GM12878 (cell line): ENCODE measurements around the gene CAMTA1. TPM values are rescaled to one million over a fixed set of nuclear protein-coding genes. Genes with fewer than 3 reads are reported as not detected.

Experiments
- ATAC-seq: fragments of 200-7000 bp; cut with Tn5 transposase; 3 replicates; pipeline ENCODE4 v1.9.1; 2020; ENCODE audit warnings: mild to moderate bottlenecking, moderate library complexity
- BruUV-seq: library from RNA; stranded (reverse); fragments of 400-500 nt; replicated peaks from 2 replicates; lab custom pipeline; 2021; lab: Mats Ljungman, UMichigan
- CTCF ChIA-PET: fragments of 300-600 bp; sonication (Branson Sonifier 250); formaldehyde crosslinking; extraction: SDS; loops from one replicate; lab custom pipeline; 2021; ENCODE audit warnings: inconsistent platforms; lab: Yijun Ruan, JAX
- POLR2A ChIA-PET: fragments of 350-600 bp; formaldehyde crosslinking; extraction: SDS; loops from one replicate; lab custom pipeline; 2021; ENCODE audit warnings: inconsistent platforms; lab: Charles Lee
- RAD21 ChIA-PET: fragments of 300-600 bp; sonication (Branson Sonifier 250); formaldehyde crosslinking; loops from one replicate; lab custom pipeline; 2023; ENCODE audit warnings: antibody characterized with exemption; ENCODE audit not compliant: unreplicated experiment; lab: Charles Lee
- SMC1A ChIA-PET: fragments of 300-600 bp; sonication (Branson Sonifier 250); formaldehyde crosslinking; loops from one replicate; lab custom pipeline; 2023; ENCODE audit not compliant: unreplicated experiment, uncharacterized antibody; lab: Charles Lee
- DNase-seq: peaks from one replicate; pipeline ENCODE4 v3.0.0-alpha.2; 2011; ENCODE audit warnings: low read depth, low spot score
- FAIRE-seq: peaks from 3 replicates; lab custom pipeline; 2011; peaks lifted over from hg19 to GRCh38; lab: Jason Lieb, UNC
- H2AFZ ChIP-seq: 2 replicates; pipeline ENCODE4 v1.6.0; 2011; ENCODE audit warnings: low read depth, low read length, control low read depth; ENCODE audit not compliant: control insufficient read depth
- H3K27ac ChIP-seq: 2 replicates; pipeline ENCODE4 v1.5.1; 2011; ENCODE audit warnings: control low read depth; ENCODE audit not compliant: control insufficient read depth, insufficient read depth
- H3K27me3 ChIP-seq, 2 experiments: replicated peaks in 1 of 2; 2 replicates each; pipeline versions ENCODE4 v1.6.0 to v1.6.1; 2011; ENCODE audit warnings: low read length in 1 of 2; ENCODE audit not compliant: control insufficient read depth in 2 of 2, insufficient read depth in 2 of 2
- H3K36me3 ChIP-seq, 2 experiments: 2 replicates each; pipeline ENCODE4 v1.5.1; 2011; ENCODE audit warnings: low read length in 1 of 2; ENCODE audit not compliant: control insufficient read depth in 2 of 2, insufficient read depth in 2 of 2
- H3K4me1 ChIP-seq: 2 replicates; pipeline ENCODE4 v1.6.1; 2011; ENCODE audit warnings: mild to moderate bottlenecking, low read length, moderate library complexity, mixed read lengths; ENCODE audit not compliant: control insufficient read depth, insufficient read depth
- H3K4me2 ChIP-seq: 2 replicates; pipeline ENCODE4 v1.6.0; 2011; ENCODE audit warnings: control low read depth; ENCODE audit not compliant: control insufficient read depth, insufficient read depth
- H3K4me3 ChIP-seq: fragments of 200-600 bp; sonication (generic); 2 replicates; pipeline ENCODE4 v1.5.1; 2016
- H3K79me2 ChIP-seq: 2 replicates; pipeline ENCODE4 v1.6.0; 2011; ENCODE audit warnings: low read length; ENCODE audit not compliant: control insufficient read depth, insufficient read depth
- H3K9ac ChIP-seq: 2 replicates; pipeline ENCODE4 v1.8.0; 2011; ENCODE audit warnings: low read length, control low read depth, mixed read lengths; ENCODE audit not compliant: control insufficient read depth, insufficient read depth
- H3K9me3 ChIP-seq: replicated peaks from 3 replicates; pipeline ENCODE4 v1.5.1; 2011; ENCODE audit warnings: mild to moderate bottlenecking, low read length; ENCODE audit not compliant: control insufficient read depth, insufficient read depth
- H4K20me1 ChIP-seq: 2 replicates; pipeline ENCODE4 v1.6.0; 2011; ENCODE audit not compliant: control insufficient read depth, insufficient read depth
- BCL11A ChIP-seq: IDR thresholded peaks from 2 replicates; pipeline ENCODE4 v1.6.1; 2011; ENCODE audit warnings: low read depth, low read length
- CHD1 ChIP-seq: IDR thresholded peaks from 2 replicates; pipeline ENCODE4 v1.6.1; 2012; ENCODE audit warnings: low read depth, low read length, improper control_type of control experiment
- CHD4 ChIP-seq: fragments of 200-600 bp; sonication (generic); IDR thresholded peaks from 2 replicates; pipeline ENCODE4 v1.6.1; 2016; ENCODE audit warnings: mild to moderate bottlenecking
- CREB1 ChIP-seq: IDR thresholded peaks from 2 replicates; pipeline ENCODE4 v1.6.1; 2012; ENCODE audit warnings: low read depth, mild to moderate bottlenecking, inconsistent platforms
- E2F4 ChIP-seq: IDR thresholded peaks from 2 replicates; pipeline ENCODE4 v1.6.1; 2012; ENCODE audit warnings: low read depth, low read length, improper control_type of control experiment
- FOXK2 ChIP-seq: fragments of 450-650 bp; IDR thresholded peaks from 2 replicates; pipeline ENCODE4 v1.6.1; 2017; ENCODE audit warnings: mild to moderate bottlenecking, moderate library complexity
- JUNB ChIP-seq: IDR thresholded peaks from 2 replicates; pipeline ENCODE4 v1.6.1; 2016; ENCODE audit warnings: antibody characterized with exemption, mild to moderate bottlenecking
- NKRF ChIP-seq: fragments of 450-650 bp; conservative IDR thresholded peaks from 2 replicates; pipeline ENCODE4 v1.6.1; 2017; ENCODE audit warnings: mild to moderate bottlenecking, moderate library complexity
- POLR2A ChIP-seq: IDR thresholded peaks from 2 replicates; pipeline ENCODE4 v1.6.1; 2011; ENCODE audit warnings: low read depth, mild to moderate bottlenecking, low read length
- TCF3 ChIP-seq: IDR thresholded peaks from 2 replicates; pipeline ENCODE4 v1.6.1; 2012; ENCODE audit warnings: low read depth, mild to moderate bottlenecking, low read length, borderline replicate concordance; ENCODE audit not compliant: insufficient read depth
- ZNF207 ChIP-seq: fragments of 450-650 bp; IDR thresholded peaks from 2 replicates; pipeline ENCODE4 v1.6.1; 2014; ENCODE audit warnings: antibody characterized with exemption, mild to moderate bottlenecking, borderline replicate concordance
- ZNF592 ChIP-seq: fragments of 450-650 bp; IDR thresholded peaks from 2 replicates; pipeline ENCODE4 v1.6.1; 2017; ENCODE audit warnings: mild to moderate bottlenecking, moderate library complexity
- WGBS: methylation state at CpG from one replicate; pipeline ENCODE4 v1.1.6; 2016; ENCODE audit warnings: low lambda C conversion rate; ENCODE audit not compliant: insufficient replicate concordance, insufficient coverage; ENCODE audit errors: missing lambda C conversion rate; 5-methylcytosine and 5-hydroxymethylcytosine counted together
- in situ Hi-C: fragments of 300-500 bp; cut with MboI; formaldehyde crosslinking; loops from 9 replicates; pipeline ENCODE4 v1.14.3; 2018; ENCODE audit warnings: mixed read lengths
- intact Hi-C: fragments of 100-400 bp; cut with micrococcal nuclease; formaldehyde crosslinking; loops from one replicate; pipeline ENCODE4 v1.14.2; 2022; ENCODE audit not compliant: unreplicated experiment
- polyA plus RNA-seq, 11 experiments: library from polyadenylated mRNA; depleted of rRNA in 4 of 11; unstranded in 6 of 11; stranded (reverse) in 5 of 11; fragments of >200 nt; fragmentation: Nextera tagmentation in 4 of 11; fragmentation: Illumina TruSeq in 1 of 11; extraction: Ambion mirVana in 4 of 11; extraction: Trizol in 1 of 11; gene quantifications; 1 replicate in 1 of 11; 2 replicates in 10 of 11; pipeline versions ENCODE4 v1.2.1 to v1.2.3, GENCODE V29; 2011 to 2016; ENCODE audit warnings: inconsistent platforms in 2 of 11, missing spikeins in 2 of 11, low read depth in 1 of 11
- total RNA-seq, 4 experiments: library from RNA; depleted of rRNA in 3 of 4; stranded (reverse); fragments of >200 nt in 3 of 4; fragmentation: Illumina TruSeq in 1 of 4; extraction: Trizol in 1 of 4; gene quantifications; 2 replicates each; pipeline versions ENCODE4 v1.2.1 to v1.2.3, GENCODE V29; 2013 to 2021

Gene CAMTA1
- total and polyA plus RNA-seq, 10 of the 15 experiments (the other 5 are each of a cell fraction or from before 2014, with no cell fraction given): 37.7 to 148 (median 76.4) TPM

- Histone ChIP-seq H3K9me3 (no peaks in the 10 kb centered on the region), H4K20me1 (no peaks in the 10 kb centered on the region), H3K9ac (no peak overlapping the region), H3K27ac (no peak overlapping the region), H3K4me2 (no peak overlapping the region), H3K27me3 (no peaks in the 10 kb centered on the region), H3K4me3 (no peak overlapping the region), H3K79me2 (no peaks in the 10 kb centered on the region), H3K36me3 (no peaks in the 10 kb centered on the region), H3K4me1 (no peaks in the 10 kb centered on the region), H2AFZ (no peak overlapping the region)
- in situ Hi-C loops (no loop called here), intact Hi-C loops (no loop called here)
- SMC1A ChIA-PET: no interaction called here
- DNase-seq: no peak
- no peak for FAIRE-seq
- 25% methylated on average over 7 of the region's 7 CpGs for WGBS
- TF ChIP-seq ZNF592 (no peak), CHD1 (no peak), CREB1 (no peak), TCF3 (no peak), NKRF (no peak), ZNF207 (no peak), JUNB (no peak), E2F4 (no peak), FOXK2 (no peak), CHD4 (no peak), BCL11A (no peak), POLR2A (no peak)
- CTCF ChIA-PET: interaction anchor here (1.0 to 1.4 kb wide), 2 partner anchors 10 to 137 kb away, joined by 3 to 4 read pairs; no protein-coding TSS in a partner anchor
- POLR2A ChIA-PET: no interaction called here
- RAD21 ChIA-PET: interaction anchor here (0.6 kb wide), 1 partner anchor 710 kb away, joined by 3 read pairs; no protein-coding TSS in a partner anchor
- ATAC-seq: no peak
- no TSS peak for BruUV-seq
Observed at GRCh38 chr1:7540816-7541215, 755.6 kb downstream of the CAMTA1 start.
